Pancreas (tissue), 10 donors: ENCODE data around the gene C3orf20. TPM values are rescaled to one million over a fixed set of nuclear protein-coding genes. Genes with fewer than 3 reads are reported as not detected.

Source experiments
- ATAC-seq, 4 donors: fragments of 200-7000 bp; cut with Tn5 transposase; one replicate each; pipeline versions ENCODE4 v1.8.0 to v1.9.1; 2020; ENCODE audit warnings: mild to moderate bottlenecking in 4 of 4, moderate library complexity in 4 of 4
- DNase-seq, 6 donors: peaks; one replicate each; pipeline ENCODE4 v3.0.0-alpha.2; 2020
- FAIRE-seq: peaks from 2 replicates; lab custom pipeline; 2012; peaks lifted over from hg19 to GRCh38; lab: Jason Lieb, UNC
- H3K27ac ChIP-seq, 4 donors: fragments of 200-600 bp; sonication (generic); 1 replicate in 3 of 4; 2 replicates in 1 of 4; pipeline versions ENCODE4 v1.5.0 to v1.8.0; 2020
- H3K27me3 ChIP-seq, 4 donors: fragments of 200-600 bp; one replicate each; pipeline ENCODE4 v1.8.0; 2021
- H3K36me3 ChIP-seq, 3 donors: fragments of 200-600 bp; sonication (generic) in 1 of 3; one replicate each; pipeline versions ENCODE4 v1.5.0 to v1.8.0; 2020 to 2021
- H3K4me1 ChIP-seq, 3 donors: fragments of 200-600 bp; one replicate each; pipeline ENCODE4 v1.8.0; 2021
- H3K4me3 ChIP-seq, 4 donors: fragments of 200-600 bp; sonication (generic) in 2 of 4; one replicate each; pipeline versions ENCODE4 v1.5.0 to v1.8.0; 2020 to 2021
- H3K9me3 ChIP-seq, 4 donors: fragments of 200-600 bp; one replicate each; pipeline ENCODE4 v1.8.0; 2021
- CTCF ChIP-seq, 4 donors: fragments of 200-600 bp; sonication (generic) in 3 of 4; IDR thresholded peaks; one replicate each; pipeline versions ENCODE4 v1.5.0 to v1.8.0; 2021; ENCODE audit warnings: antibody characterized with exemption in 4 of 4
- WGBS, 2 donors: extraction: QIAGEN DNeasy Blood & Tissue Kit; methylation state at CpG; one replicate each; pipeline ENCODE4 v1.1.7; 2013; 5-methylcytosine and 5-hydroxymethylcytosine counted together
- intact Hi-C, 3 donors: fragments of 100-400 bp; cut with DNase I; formaldehyde crosslinking; loops; one replicate each; pipeline versions ENCODE4 v1.11.1 to v1.14.2; 2022
- polyA plus RNA-seq, 2 donors: library from polyadenylated mRNA; stranded (reverse); fragments of 200-250 nt; gene quantifications; one replicate each; pipeline ENCODE4 v1.2.3, GENCODE V29; 2013
- total RNA-seq, 6 donors: library from RNA; stranded (reverse); fragmentation: NEBNext Ultra II Directional in 4 of 6; extraction: Animal tissue kit (Norgen Biotek cat#: 25700) in 4 of 6; gene quantifications; one replicate each; pipeline versions ENCODE4 v1.2.1 to v1.2.4, GENCODE V29; 2021 to 2023
- donor health status: healthy with polysubstance abuse.
- donor health status: DM: no; HTN: no; CAD: no; lungs with moderate emphysema.
- donor health status: DM: no; HTN: no; CAD: no.
- donor health status: control.
- donor health status: control.
- donor health status: Bipolar disorder and iron deficiency.
- donor health status: DM: yes; HTN: yes; CAD: no.
- donor health status: DM: no; HTN: no; CAD: no.
- donor health status: DM: no; HTN: no; CAD: no.
- donor health status: DM: yes; HTN: yes; CAD: no.

C3orf20 gene
- total and polyA plus RNA-seq, 8 donors = 0.02 to 0.12 (median 0.06) TPM; not detected in 3

- no peak for TF ChIP-seq CTCF (IDR thresholded peaks at IDR 0.05)
- 78 to 80% methylated on average over 22 to 23 of the region's 23 CpGs for WGBS, 2 donors
- Histone ChIP-seq H3K4me3 (no peak overlapping the region), H3K27me3 (no peaks in the 10 kb centered on the region), H3K27ac (no peak overlapping the region), H3K9me3 (no peaks in the 10 kb centered on the region), H3K4me1 (no peaks in the 10 kb centered on the region), H3K36me3 (no peaks in the 10 kb centered on the region)
- FAIRE-seq (no peak), ATAC-seq (no peak), DNase-seq (no peak)
- intact Hi-C loops = no loop called here
Measured at GRCh38 chr3:14766428-14767244, 91.7 kb downstream of the C3orf20 start.

GRCh38 chr3:14767245-14768051, 92.5 kb downstream of the C3orf20 start:
- H3K4me3 ChIP-seq = no peak overlapping the region
- DNase-seq (no peak), FAIRE-seq (no peak), ATAC-seq (no peak)
- H3K27ac ChIP-seq = no peak overlapping the region
- H3K36me3 ChIP-seq = no peaks in the 10 kb centered on the region
- no peaks in the 10 kb centered on the region for H3K9me3 ChIP-seq
- 82% methylated on average over 9 of the region's 9 CpGs for WGBS, 2 donors
- no peak for TF ChIP-seq CTCF (IDR thresholded peaks at IDR 0.05)
- H3K27me3 ChIP-seq = no peaks in the 10 kb centered on the region
- intact Hi-C loops = no loop called here
- H3K4me1 ChIP-seq = no peaks in the 10 kb centered on the region

DNA sequence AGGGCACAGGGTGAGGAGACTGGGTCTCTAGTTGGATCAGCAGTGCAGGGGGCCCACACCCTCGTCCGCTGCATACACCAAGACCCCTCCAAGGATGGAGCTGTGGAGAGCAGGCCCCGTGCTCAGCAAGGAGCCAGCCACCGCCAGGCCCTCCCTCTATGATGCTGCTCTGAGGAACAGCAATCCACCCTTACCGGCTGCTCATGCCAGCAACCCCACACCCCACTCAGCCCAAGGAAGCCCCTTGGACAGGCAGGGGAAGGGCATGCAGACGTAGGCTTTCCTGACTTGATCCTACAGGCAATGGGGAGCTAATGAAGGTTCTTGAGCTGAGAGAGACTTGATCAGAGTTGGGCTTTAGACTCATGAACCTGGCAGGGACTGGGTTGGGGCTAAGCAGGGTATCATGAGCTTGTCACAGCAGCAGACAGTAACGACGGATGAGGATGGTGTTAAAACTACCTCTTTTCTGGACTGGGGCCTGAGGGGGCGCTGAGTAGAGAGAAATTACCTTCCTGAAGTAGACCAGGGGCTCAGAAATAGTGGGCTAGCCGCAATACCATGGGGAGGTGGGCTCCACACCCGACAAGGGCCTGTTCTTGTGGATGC, 93.3 kb downstream of the C3orf20 start:
- FAIRE-seq = no peak
- DNase-seq = no peak
- WGBS, 2 donors = 80 to 87% methylated on average over 11 of the region's 11 CpGs

GRCh38 chr3:14768881-14769280, 93.9 kb downstream of the C3orf20 start:
- TF ChIP-seq CTCF (IDR thresholded peaks at IDR 0.05) = no peak
- no peak for DNase-seq
- Histone ChIP-seq H3K4me1 (no peaks in the 10 kb centered on the region), H3K27me3 (no peaks in the 10 kb centered on the region), H3K36me3 (no peaks in the 10 kb centered on the region), H3K4me3 (no peak overlapping the region), H3K9me3 (no peaks in the 10 kb centered on the region), H3K27ac (no peak overlapping the region)
- ATAC-seq = no peak
- intact Hi-C loops = no loop called here
- 68 to 76% methylated on average over 6 of the region's 6 CpGs for WGBS, 2 donors
- FAIRE-seq = no peak

More for the DNA sequence above, 93.3 kb downstream of the C3orf20 start:
- no peak for TF ChIP-seq CTCF (IDR thresholded peaks at IDR 0.05)
- Histone ChIP-seq H3K9me3 (no peaks in the 10 kb centered on the region), H3K4me3 (no peak overlapping the region), H3K27ac (no peak overlapping the region), H3K36me3 (no peaks in the 10 kb centered on the region), H3K4me1 (no peaks in the 10 kb centered on the region), H3K27me3 (no peaks in the 10 kb centered on the region)
- ATAC-seq = no peak
- intact Hi-C loops = no loop called here
